HG02840 (cell line): ENCODE data around the gene DCUN1D2.

Experiments used
- ATAC-seq: cut with Tn5 transposase; IDR thresholded peaks from one replicate; pipeline ENCODE4 v1.9.1; 2021; ENCODE audit warnings: mild to moderate bottlenecking, moderate library complexity, moderate number of reproducible peaks; ENCODE audit not compliant: unreplicated experiment, low FRiP score

DCUN1D2 gene

DNA sequence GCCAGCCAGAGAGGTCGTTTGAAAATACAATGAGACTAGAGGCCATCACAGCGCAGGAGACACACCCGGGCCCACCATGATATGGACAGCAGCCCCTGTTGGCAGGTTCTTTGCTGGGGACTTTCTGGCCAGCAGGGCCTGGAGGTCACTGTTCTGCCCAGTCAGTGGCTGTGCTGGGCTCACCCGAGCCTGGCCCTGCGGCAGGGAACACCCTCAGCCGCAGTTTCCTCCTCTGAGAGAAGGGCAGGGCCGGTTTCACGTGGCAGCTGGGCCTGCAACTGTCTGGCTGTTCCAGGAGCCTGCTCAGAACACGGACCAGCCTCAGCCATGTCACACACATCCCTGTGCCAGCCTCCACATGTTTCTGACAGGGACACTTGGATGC is 76.6 kb downstream of the DCUN1D2 start:
- no peak for ATAC-seq

DNA sequence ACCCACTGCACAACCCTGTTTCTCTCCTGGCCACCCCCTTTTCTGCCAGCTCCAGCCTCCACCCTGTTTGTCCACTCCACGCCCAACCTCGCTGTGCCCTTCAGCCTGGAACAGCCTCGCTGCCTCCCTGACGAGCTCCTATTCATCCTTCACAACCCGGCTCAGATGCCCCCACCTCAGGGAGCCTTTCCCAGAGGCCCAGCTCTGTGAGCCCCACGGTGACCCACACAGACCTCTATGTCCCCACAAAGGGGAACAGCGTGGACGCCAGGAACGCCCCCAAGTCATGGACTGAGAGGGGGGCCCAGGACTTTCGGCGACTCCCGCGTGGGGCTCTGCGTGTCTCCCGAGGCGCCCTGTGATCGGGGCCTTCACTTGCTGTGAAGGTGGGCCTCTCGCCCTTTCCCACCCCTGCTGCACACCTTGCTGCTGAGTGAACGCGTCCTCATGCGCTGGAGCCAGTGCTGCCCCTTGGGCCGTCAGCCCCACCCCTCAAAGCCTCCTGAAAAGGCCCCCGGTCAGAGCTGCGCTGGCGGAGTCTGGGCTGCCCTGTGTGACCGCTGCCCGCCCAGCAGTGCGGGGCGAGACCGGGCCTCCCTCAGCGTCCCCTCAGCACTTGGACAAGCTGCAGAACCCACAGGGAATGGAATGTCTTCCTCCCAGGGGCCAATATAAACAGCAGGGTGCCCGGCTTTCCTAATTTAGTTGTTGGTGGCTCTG is 77.2 kb downstream of the DCUN1D2 start:
- ATAC-seq, result no peak

DNA sequence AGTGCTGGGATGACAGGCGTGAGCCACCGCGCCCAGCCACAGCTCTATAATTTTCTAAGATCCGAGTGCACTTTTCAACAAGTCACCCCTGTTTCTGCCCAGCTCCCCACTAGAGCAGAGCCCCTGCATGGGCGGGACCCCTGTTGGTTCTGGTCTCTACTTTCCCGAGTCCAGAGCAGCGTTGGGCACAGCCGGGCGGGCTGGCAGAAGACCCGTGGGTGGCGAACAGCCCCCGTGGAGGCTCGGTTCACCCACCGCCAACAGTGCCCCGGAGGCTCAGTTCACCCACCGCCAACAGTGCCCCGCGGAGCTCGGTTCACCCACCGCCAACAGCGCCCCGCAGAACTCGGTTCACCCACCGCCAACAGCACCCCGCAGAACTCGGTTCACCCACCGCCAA is 78.1 kb downstream of the DCUN1D2 start:
- ATAC-seq, result no peak

DNA sequence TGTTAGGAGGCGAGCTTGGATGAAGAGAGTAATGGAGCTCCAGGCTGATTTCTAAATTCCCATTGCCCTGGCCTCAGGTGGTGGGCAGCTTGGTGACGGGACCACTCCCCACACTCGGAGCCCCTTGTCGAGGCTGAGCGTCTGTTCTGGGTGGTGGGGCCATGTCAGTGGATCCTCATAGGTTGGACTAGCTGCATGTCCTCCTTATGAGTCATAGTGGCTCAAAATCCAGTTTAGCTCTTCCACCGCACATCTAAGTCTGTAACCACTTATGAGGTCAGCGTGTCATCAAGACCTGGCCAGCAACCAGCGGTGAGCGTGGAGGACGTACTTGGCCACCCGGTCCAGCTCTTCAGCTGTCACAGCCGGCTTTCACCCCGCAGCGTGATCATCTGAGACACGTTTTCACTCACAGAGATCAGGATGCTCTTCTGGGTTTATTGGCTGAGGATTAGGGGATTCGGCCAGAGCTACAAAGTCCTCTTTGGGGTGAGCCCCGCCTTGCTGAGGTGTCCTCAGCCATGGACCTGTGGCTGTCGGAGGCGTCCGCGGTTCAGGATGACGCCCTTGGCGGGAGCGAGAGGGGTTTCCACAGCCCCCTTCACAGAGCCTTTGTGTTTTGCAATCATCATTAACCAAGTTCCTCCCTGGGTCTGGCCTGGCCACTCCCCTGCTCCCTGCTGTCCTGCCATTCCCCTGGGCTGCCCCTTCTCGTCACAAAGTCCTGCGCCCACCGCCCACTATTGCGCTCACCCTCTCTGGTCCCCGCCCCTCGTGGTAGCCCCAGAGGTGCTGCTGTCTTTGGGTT is 79.1 kb downstream of the DCUN1D2 start:
- ATAC-seq, result no peak

DNA sequence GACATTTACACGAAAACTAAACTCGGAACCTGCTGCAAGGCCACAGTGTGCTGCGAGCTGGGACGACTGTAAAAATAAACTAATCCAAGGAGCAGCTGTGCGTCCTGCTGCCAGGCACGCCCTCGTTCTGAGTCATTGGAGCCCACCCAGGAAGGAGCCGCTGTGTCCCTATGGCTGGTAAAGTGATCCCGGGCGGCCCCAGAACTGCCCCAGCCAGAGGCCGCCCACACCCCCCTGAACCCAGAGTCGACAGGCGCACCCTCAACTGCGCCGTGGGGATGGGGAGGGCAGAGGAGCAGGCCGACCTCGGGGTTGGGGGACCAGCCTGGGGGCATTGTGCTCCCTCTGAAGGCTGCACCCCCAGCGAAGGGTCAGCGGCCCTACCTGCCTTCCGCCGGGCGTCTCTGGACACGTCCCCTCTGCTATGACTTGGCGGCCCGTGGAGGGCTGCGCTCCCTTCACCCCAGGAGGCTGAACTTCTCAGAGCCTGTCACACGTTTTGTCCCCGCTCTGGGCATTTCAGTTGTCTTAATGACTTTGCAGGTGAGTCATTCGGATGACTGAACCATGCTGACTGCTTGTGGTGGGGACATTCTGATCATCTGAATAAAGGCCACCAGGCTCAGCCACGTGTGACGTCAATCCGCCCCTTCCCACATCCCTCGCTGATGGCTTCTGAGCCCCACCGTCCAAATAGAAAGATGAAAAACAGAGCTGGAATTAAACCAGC is 79.9 kb downstream of the DCUN1D2 start:
- no peak for ATAC-seq

DNA sequence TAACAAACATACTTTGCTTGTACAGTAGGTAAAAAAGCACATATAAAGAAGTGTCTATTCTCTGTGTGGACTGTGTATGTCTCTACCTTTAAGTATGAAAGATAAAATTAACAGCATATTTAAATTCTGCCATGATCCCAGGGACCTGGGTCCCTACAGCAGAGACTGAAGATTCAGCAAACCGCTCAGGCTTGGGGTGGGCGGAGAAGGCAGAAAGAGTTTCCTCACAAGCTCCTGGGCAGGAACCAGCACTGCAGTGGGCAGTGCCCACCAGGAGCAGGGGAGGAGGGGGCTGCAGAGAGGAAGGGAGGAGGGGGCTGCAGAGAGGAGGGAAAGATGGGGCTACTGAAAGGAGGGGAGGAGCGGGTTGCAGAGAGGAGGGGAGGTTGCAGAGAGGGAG is 81.9 kb downstream of the DCUN1D2 start:
- ATAC-seq, result no peak

DNA sequence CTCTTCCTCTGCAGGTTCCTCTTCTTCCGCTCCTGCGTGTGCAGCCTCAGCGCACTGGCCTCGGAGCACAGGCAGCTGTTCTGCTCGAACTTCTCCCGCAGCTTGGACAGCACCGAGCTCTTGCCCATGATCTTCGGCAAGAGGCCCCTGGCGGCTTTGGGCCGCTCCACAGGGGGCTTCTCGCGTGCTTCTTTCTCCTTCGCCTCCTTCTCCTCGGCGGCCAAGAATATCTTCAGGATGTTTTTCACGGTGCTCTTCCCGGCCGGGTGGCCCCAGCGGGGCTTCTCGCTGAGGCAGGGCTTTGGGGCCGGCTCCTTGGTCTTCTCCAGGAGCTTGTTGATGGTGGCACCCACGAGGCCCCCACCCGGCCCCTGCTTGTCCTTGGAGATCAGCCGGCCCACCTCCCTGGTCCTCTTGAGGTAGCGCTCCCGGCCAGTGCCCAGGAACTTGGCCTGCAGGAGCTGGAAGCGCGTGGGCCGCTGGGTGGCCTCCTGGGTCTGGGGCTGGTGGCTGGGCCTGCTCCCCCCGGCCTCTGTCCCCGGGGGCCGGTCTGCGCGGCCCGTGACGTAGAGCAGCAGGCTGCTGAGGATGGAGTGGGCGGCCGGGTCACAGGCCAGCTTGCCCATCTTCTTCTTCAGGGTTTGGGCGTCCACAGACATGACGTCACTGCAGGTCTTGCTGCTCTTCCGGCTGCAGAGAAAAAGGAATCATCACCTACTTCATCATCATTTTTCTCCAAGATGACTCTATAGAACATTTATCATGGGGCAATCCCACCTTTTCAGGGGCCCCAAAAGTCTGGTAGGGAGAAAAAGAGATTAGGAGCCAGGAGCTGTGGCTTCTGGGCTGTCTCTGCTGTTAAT is 82.7 kb downstream of the DCUN1D2 start:
- ATAC-seq, result no peak

DNA sequence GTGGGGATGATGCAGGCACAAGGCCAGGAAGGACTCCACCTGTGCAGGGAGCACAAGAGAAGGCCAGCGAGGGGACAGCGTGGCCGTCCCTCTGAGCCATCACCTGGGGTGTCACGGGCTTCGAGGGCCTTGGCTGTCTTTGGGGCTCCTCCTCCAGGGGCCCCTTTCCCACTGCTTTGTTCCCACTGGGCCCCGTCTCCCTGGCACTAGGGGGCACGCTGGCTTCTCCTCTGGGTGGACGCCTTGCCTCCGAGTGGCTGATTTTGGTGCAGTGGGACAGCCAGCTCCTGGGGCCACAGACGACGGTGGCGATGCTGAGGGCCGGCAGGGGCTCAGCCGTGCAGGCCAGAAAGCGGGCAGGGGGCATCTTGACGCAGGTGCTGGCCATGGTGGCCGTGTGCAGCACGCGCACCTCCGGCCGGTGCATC is 83.4 kb downstream of the DCUN1D2 start:
- ATAC-seq, result no peak

DNA sequence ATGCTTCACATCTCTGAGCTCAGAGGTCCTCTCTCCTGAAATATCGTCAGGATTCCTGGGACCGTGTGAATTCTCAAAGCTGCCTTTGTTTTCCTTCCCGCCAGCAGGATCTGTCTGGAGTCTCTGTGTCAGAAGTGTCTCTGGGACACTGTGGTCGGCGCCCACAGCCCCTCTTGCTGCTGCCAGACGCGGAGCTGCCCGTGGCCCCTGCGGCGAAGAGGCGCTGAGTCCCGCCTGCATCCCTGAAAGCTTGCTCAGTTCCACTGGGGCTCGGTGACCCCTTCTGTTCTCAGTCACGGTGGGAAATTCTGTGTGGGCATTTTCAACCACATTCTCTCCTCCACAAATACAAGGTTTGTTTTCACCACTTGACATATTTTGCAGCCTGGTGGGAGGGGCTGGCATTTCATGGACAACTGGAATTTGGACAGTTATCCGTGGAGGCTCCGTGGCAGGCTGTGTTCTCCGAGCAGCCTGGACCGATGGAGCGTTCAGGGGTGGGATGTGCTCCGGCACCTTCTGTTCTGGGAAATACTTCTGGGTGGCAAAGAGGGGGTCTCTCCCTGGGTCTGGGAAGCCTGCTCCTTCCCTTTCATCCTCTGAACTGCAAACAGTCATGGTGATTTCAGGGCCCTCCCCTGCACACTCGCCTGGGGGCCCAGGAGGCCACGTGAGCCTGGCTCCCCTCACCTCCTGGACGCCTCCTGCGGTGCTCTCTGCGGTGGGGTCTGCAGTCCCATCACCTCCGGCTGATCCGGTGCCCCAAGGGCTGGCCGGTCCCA is 84.0 kb downstream of the DCUN1D2 start:
- ATAC-seq, result no peak
